GM21576 (cell line): ENCODE data around the gene PATJ.
"Not testable (repeated sequence)": the region's sequence is repeated elsewhere in the genome, so short reads cannot be mapped to it uniquely, and the experiment has no call there.

ENCODE experiments used
- ATAC-seq: cut with Tn5 transposase; IDR thresholded peaks from one replicate; pipeline ENCODE4 v1.9.1; 2021; ENCODE audit warnings: mild to moderate bottlenecking, moderate library complexity; ENCODE audit not compliant: unreplicated experiment

The PATJ gene

GRCh38 chr1:62142496-62142895, 400.2 kb downstream of the PATJ start:
- no peak for ATAC-seq

DNA sequence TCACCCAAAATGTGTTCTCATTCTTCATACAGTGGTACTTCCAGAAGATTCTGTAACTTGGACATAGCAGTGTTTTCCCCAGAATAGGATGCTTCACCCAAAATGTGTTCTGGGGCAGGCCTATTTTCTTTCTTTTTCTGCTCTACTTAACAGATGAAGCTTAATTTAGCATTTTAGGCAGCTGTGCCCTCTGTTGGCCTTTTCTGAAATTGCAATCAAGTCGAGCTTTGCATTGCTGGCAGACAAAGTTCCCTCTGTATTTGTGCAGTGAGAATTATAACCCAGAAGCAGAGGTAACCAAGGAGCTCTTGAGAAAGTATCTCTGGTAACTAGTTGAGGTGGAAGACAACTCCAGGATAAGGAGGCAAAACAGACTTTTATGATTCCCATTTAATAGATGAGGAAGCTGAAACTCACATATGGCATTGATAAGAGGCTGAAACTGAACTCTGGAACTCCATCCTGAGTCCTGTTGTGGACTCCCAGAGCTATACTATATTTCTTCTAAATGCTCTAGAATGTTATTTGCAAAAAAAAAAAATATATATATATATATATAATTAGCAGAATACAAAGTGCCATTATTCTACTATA, 402.1 kb downstream of the PATJ start:
- no peak for ATAC-seq

- ATAC-seq: peak; percentile 72
Observed at GRCh38 chr1:62159940-62160348, 417.7 kb downstream of the PATJ start.

- ATAC-seq: no peak
Observed at GRCh38 chr1:62161711-62162110, 419.4 kb downstream of the PATJ start.

DNA sequence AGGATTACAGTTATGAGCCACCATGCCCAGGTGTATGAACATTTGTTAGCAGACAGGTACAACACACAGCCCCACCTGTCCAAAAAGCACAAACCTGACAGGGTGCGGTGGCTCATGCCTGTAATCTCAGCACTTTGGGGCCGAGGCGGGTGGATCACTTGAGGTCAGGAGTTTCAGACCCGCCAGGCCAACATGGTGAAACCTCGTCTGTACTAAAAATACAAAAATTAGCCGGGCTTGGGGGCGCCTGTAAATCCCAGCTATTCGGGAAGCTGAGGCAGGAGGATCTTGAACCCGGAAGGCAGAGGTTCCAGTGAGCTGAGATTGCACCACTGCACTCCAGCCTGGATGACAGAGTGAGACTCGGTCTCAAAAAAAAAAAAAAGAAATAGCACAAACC, 428.1 kb downstream of the PATJ start:
- not testable (repeated sequence) for ATAC-seq

DNA sequence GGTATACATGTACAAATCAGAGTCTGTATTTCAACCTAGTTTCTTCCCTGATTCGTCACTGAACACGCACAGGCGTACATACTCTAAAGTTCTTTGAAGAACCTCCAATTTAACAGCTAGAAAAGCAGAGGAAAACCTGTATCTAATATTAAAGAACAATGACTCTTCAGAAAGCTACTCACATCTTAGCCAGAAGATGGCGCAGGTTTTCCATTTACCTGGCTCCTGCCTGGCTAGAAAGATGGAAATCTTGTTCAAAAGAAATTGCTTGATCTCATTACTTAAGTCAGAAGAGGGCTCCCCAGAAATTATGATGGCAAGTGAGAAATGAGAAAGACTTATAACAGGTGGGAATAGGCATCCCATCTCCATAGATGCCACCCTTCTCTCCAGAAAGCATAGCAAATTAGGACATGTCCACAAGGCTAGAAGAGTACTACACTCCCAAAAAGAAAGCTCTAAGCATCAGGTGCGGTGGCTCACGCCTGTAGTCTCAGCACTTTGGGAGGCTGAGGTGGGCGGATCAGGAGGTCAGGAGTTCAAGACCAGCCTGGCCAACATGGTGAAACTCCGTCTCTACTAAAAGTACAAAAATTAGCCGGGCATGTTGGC, 433.4 kb downstream of the PATJ start:
- no peak for ATAC-seq

DNA sequence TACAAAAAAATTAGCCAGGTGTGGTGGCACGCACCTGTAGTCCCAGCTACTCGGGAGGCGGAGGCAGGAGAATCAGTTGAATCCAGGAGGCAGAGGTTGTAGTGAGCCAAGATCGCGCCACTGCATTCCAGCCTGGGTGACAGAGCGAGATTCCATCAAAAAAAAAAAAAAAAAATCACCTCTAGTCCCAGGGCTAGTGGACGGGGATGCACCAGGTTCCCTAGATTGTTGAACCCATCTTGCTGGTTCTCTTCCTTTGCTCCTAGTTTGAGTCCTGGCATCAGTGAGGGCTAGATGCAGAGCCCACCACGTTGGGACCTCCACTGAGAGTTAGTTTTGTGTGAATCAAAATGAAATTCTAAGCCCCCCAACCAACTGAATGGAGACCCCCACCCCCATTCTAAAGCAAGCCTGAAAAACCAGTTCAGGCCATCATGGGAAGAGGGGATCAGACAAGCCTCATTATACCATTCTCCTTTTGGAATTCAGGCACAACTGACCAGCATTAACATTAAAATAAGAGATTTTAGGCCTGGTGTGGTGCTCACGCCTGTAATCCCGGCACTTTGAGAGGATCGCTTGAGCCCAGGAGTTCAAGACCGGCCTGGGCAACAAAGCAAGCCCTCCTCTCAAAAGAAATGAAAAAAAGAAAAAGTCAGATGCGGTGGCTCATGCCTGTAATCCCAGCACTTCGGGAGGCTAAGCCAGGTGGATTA, 434.5 kb downstream of the PATJ start:
- no peak for ATAC-seq

GRCh38 chr1:62177621-62178020, 435.3 kb downstream of the PATJ start:
- no peak for ATAC-seq

GRCh38 chr1:62178372-62178771, 436.1 kb downstream of the PATJ start:
- ATAC-seq: no peak

DNA sequence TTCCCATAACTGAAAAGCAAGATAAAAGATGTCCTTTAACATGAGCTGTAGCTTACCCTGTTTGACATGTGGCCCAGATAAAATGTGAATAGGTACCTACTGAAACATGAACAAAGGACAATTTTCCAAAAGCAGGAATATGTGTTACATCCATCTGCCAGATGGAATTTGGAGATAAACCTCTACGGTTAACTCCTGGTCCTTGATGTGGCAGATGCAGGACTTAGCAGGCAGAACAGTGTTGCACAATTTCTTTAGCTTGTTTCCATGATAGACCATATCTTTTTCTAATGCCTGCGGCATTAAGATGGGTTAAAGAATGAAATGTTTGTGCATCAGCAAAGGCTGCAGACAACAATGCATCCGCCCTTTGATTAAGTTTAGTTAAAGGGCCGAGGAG, 437.8 kb downstream of the PATJ start:
- not testable (repeated sequence) for ATAC-seq

GRCh38 chr1:62180639-62181038, 438.4 kb downstream of the PATJ start:
- no peak for ATAC-seq

GRCh38 chr1:62181532-62181931, 439.3 kb downstream of the PATJ start:
- ATAC-seq: no peak

GRCh38 chr1:62182157-62182556, 439.9 kb downstream of the PATJ start:
- not testable (repeated sequence) for ATAC-seq

DNA sequence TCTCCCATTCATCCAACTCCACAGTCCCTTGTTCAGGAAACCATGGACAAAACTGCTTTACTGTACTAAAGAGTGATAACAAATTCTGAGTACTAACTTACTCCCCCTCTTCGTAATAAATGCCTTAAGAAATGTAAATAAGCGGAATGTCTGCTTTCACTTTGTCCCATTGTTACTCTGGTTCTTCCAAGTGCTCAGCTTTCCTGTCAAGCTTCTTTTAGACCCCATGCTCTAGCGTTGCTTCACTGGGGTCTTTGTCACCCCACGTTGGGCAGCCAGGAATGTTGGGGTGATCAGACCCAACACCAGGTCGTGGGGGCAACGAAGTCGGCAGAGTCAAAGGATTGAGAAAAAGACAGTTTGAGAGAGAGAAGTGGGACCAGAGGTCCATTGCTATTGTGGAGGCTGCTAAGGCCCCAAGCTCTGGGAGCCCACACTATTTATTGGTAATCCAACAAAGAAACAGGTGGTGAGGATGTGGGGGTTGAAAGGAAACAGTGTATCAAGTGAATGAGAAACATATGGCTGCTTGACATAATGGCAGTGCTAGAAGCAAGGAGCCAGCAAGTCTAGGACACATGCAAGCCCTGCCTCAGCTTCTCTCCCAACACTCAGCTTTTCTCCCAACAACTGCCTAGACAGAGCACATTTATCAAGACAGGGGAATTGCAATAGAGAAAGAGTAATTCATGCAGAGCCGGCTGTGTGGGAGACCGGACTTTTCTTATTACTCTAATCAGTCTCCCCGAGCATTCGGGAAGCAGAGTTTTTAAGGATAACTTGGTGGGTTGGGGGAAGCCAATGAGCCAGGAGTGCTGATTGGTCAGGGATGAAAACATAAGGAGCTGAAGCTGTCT, 441.1 kb downstream of the PATJ start:
- not testable (repeated sequence) for ATAC-seq

DNA sequence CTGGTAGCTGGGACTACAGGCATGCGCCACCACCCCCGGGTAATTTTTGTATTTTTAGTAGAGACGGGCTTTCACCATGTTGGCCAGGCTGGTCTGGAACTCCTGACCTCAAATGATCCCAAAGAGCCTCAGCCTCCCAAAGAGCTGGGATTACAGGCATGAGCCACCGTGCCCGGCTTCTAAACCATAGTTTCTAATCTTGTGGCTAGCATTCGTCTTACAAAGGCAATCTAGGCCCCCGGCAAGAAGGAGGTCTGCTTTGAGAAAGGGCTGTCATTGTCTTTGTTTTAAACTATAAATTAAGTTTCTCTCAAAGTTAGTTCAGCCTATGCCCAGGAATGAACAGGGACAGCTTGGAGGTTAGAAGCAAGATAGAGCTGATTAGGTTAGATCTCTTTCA, 442.1 kb downstream of the PATJ start:
- no peak for ATAC-seq

DNA sequence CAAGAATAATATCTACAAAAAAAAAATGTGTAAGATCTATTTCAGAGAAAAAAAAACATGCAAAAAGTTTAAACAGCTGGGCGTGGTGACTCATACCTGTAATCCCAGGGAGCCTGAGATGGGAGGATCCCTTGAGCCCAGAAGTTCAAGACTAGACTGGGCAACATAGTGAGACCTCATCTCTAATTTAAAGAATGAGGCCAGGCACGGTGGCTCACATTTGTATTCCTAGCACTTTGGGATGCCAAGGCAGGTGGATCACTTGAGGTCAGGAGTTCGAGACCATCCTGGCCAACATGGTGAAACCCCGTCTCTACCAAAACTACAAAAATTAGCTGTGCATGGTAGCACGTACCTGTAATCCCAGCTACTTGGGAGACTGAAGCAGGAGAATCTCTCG, 443.0 kb downstream of the PATJ start:
- ATAC-seq: not testable (repeated sequence)

DNA sequence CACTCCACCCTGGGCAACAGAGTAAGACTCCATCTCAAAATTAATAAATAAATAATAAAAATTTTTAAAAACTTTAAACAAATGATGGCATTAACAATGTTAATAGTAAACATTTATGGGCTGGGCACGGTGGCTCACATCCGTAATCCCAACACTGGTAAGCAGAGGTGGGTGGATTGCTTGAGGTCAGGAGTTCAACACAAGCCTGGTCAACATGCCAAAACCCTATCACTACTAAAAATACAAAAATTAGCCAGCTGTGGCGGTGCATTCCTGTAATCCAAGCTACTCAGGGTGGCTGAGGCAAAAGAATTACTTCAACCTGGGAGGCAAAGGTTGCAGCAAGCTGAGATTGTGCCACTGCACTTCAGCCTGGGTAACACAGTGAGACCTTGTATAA, 443.4 kb downstream of the PATJ start:
- ATAC-seq: no peak

DNA sequence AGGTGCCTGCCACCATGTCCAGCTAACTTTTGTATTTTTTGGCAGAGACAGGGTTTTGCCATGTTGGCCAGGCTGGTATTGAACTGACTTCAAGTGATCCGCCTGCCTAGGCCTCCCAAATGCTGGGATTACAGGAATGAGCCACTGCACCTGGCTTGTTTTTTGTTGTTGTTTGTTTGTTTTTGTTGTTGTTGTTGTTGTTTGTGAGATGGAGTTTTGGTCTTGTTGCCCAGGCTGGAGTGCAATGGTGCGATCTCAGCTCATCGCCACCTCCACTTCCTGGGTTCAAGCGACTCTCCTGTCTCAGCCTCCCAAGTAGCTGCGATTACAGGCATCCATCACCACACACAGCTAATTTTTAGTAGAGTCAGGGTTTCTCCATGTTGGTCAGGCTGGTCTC, 445.3 kb downstream of the PATJ start:
- ATAC-seq: no peak

GRCh38 chr1:62188111-62188510, 445.8 kb downstream of the PATJ start:
- no peak for ATAC-seq

DNA sequence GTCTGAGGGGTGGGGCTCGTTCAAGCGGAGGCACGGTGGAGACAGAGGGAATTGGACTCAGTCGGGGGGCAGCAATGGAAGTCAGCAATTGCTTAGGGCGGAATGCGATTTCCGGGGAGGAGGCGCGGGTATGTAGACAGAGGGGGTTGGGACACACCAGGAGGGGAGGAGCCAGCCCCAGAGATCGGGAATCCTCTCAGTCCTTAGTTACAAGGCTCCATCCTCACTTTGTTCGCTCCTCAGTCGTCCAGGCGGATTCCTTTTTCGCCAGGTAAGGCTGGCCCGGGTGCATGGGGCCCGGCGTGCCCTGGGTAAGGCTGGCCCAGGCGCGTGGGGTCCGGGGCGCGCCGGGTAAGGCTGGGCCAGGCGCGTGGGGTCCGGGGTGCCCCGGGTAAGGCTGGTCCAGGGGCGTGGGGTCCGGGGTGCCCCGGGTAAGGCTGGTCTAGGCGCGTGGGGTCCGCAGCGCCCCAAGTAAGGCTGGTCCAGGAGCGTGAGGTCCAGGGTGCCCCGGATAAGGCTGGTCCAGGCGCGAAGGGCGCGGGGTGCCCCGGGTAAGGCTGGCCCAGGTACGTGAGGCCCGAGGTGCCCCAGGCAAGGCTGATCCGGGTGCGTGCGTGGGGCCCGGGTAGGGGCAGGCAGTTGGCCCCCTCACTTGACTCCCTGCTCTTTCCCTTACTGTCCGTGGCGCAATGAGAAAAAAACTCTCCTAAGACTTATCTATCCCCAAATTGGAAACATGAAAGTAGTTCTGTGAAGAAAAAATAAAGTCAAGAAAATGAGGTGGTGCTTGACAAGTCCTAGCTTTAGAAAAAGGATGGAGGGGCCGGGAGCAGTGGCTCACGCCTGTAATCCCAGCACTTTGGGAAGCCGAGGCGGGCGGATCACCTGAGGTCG, 452.6 kb downstream of the PATJ start, which contains the start of gene L1TD1:
Gene L1TD1 (plus strand): TSS at position 199 of the 894 bp plus-strand sequence. CDS start 11,780 bp downstream, outside the sequence.
- no peak for ATAC-seq
